ENCODE data around the gene PBRM1. TPM values are rescaled to one million over a fixed set of nuclear protein-coding genes. Genes with fewer than 3 reads are reported as not detected.
"Not testable (repeated sequence)": the region's sequence is repeated elsewhere in the genome, so short reads cannot be mapped to it uniquely, and the experiment has no call there.

Gene PBRM1
- total and polyA plus RNA-seq, 2 donors, result 25.1 to 125 TPM

DNA sequence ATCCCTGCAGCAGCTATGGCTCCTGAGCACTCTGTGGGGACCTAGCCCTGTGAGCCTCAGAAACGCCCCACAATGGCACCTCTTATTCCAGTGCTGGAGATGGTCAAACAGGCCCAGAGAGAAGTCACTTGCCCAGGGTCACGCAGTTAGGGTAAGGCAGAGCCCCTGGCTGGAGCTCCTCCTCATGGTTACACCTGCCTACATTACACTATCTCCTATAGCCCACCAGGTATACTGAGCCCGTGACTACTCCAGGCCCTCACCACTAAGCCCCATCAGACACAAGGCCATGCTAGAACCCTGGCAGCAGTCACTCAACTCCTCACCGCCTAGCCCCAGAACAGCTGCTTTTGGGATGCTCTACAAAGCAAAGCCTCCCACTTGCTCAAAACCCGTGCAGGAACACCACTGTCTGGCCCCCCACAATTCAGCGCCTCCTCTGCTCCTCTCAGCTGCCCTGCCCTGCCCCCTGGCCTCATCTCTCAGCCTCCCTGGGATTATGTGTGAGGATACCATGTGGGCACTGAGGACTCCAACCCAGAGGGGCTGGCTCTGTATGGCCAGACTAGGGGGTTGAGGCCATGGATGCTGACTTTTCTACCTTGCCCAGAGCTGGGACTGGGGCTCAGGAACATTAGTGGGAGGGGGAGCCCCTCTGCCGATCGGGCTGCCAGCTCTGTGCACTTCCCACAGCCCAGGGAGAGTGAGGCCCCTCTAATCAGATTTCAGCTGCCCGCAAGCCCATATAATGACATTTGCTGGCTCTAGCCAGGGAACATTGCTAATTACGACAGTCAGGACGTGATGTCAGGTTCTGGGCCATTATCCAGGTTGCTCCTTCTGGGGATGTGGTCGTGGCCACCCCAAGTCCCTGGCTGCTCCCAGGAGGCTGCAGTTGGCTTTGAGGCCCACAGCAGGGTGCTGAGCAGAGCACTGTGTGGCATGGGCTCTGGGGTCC, 156.1 kb downstream of the PBRM1 start:
- WGBS, result 63% methylated on average over 12 of the region's 12 CpGs
- H3K36me3 ChIP-seq (ENCODE audit: insufficient read depth), result no peaks in the 10 kb centered on the region
- no peak overlapping the region for H3K4me3 ChIP-seq (ENCODE audit: low read depth, low read length)
- no peak for DNase-seq (ENCODE audit: extremely low spot score)
- no peak overlapping the region for H3K27ac ChIP-seq (ENCODE audit: low read depth)
- H3K4me1 ChIP-seq (ENCODE audit: insufficient read depth), result no peaks in the 10 kb centered on the region

DNA sequence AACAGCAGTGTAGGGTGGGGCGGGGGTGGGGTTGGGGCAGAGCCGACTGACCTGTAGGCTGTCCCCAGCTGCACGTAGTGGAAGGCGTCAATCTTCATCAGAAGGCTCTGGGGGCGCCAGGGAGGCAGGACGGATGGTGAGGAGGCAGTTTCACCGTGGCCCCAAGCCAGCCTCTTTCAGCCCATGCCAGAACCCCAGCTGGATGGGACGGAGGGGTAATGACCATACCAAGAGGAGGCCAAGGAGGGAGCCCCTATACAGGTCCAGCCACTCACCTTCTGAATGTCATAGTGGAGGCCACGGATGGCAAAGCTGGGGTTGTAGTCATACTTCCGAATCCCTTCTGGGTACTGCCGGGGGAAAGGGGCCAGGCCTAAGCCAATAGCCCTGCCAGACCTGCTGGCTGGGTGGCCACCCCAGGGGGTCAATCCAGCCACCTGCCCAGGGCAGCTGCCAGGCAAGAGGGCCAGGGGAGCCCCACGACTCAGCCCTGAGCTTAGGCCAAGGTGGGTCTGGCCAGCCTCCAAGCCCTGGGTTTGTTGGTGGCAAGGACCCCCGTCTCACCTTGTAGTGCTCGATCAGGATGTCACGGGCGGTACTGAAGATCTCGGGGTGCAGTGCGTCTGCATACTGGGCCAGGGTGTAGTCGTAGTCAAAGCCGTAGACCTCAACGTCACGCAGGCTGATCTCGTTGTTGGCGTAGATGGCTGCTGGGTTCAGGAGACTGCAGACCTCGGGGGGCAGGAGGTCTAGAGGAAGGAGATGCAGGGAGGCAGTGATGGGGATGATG, 156.9 kb downstream of the PBRM1 start:
- H3K36me3 ChIP-seq (ENCODE audit: insufficient read depth), result peaks cover 2% of the 10 kb centered on the region
- no peak overlapping the region for H3K4me3 ChIP-seq (ENCODE audit: low read depth, low read length)
- 91% methylated on average over 25 of the region's 25 CpGs for WGBS
- no peak for DNase-seq (ENCODE audit: extremely low spot score)
- H3K4me1 ChIP-seq (ENCODE audit: insufficient read depth), result no peaks in the 10 kb centered on the region
- no peak overlapping the region for H3K27ac ChIP-seq (ENCODE audit: low read depth)

DNA sequence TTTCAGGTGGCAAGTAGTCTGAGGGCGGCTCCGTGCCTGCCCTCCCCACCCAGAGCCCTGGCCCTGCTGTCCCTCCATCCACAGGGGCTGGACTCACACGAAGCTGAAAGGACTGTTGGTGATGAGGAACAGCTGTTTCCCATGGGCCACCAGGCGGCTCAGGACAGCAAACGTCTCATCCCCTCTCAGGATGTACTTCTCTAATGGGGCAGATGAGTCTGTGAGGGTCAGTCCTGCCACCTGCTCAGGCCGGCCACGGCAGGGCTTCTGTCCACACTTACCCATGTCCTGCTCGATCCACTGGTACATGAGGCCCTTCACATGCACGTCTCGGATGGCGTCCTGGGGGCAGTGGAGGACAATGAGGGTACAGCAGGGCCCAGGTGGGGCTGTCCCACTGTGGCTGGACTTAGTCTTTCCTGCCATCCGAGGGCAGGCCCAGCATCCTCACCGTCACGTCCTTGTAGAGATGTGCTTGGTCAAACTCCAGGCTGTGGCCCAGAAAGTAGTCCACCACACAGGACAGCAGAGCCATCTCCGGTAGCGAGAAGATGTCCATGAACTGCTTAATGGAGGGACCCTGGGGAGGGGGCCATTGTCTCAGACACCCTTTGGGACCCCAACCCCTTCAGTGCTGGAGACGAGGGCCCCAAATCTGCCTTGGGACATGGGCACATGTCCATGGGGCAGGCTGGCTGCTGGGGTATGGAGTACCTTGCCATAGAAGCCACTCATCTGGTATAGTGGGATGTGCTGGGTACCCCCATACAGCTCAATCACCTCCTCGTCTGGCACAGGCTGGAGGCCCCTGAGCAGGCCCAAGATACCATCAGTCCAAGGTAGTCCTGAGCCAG, 157.8 kb downstream of the PBRM1 start:
- peaks cover 3% of the 10 kb centered on the region for H3K36me3 ChIP-seq (ENCODE audit: insufficient read depth)
- WGBS, result 83% methylated on average over 18 of the region's 18 CpGs
- DNase-seq (ENCODE audit: extremely low spot score), result no peak
- no peak overlapping the region for H3K4me3 ChIP-seq (ENCODE audit: low read depth, low read length)
- H3K27ac ChIP-seq (ENCODE audit: low read depth), result no peak overlapping the region
- no peaks in the 10 kb centered on the region for H3K4me1 ChIP-seq (ENCODE audit: insufficient read depth)

DNA sequence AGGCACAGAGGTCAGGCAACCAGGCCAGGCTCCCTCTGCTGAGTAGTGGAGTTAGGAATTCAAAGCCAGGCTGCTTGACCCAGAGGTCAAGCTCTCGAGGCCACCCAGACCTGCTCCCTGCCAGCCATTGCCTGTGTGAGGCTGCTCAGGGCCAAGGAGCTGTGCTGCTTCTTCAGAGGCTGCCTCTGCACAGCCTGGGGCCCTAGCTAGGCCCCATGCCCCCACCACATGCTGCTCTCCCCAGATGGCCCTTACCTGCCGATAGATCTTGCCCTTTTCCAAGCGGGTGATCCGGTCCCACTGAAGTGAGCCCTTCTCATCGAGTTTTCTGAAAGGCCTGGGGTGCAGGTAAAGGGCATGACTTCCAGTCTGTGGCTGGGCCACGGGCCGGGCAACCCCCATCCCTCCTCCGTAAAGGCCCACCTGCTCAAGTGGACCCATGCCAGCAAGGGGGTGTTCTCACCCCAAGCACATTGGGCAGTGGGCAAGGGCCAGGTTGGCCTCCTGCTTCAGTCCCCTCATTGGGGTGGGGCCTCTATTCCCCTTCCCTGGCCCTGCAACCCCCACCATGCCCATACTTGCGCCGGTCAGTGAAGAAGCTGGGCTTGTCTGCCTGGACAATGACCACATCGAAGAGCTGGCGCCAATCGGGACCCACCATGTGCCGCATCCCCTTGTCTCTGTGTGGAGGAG, 158.5 kb downstream of the PBRM1 start:
- Histone ChIP-seq H3K4me3 (ENCODE audit: low read depth, low read length) (no peak overlapping the region), H3K4me1 (ENCODE audit: insufficient read depth) (no peaks in the 10 kb centered on the region), H3K27ac (ENCODE audit: low read depth) (no peak overlapping the region), H3K36me3 (ENCODE audit: insufficient read depth) (peaks cover 3% of the 10 kb centered on the region)
- WGBS, result 91% methylated on average over 14 of the region's 14 CpGs
- DNase-seq (ENCODE audit: extremely low spot score), result no peak

DNA sequence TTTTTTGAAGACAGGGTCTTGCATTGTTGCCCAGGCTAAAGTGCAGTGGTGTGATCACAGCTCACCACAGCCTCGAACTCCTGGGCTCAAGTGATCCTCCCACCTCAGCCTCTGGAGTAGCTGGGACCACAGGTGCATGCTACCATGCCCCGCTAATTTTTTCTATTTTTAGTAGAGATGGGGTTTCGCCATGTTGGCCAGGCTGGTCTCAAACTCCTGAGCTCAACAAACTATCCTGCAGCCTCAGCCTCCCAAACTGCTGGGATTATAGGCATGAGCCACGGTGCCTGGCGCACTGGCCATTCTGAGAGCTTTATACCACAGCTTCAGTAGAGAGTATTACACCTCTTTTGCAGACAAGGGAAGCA, 159.1 kb downstream of the PBRM1 start:
- H3K27ac ChIP-seq (ENCODE audit: low read depth), result not testable (repeated sequence)

DNA sequence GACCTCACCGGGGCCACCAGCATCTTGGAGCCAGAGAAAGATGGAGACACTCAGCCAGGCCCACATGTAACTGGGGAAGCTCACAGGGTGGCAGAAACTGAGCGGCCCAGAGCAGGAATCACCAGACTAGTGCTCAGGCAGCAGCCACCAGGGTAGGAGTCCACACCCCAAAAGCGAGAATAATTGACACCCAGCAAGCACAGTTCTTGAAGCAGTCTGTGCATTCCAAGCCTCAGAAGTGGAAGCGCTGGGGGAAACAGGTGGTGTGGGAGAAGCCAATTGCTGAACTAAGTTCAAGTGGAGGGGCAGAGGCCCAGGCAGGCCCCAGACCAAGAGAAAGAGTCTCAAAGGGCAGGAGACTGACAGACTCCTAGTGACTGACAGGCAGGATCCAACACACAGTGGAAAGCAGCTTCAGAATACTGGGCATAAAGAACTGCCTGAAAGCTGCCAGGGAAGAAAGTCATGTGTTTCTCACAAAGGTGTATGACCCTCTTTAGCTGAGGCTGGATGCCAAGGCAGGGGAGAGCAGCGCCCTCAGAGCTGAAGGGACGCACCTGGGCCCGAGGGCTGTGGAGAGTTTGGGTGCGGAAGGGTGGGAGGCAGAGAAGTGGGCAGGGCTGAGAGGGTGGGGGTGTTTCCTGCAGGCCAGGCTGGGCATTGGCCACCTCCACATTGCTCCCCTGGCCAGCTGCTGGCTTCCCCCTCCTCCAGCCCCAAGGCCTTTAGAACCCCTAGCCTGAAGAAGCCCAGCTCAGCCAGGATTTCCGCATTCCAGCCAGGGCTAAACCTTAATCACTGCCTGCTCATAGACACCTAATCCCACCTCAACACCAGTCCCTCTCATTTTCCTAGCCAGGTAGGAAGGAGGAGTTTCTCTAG, 159.8 kb downstream of the PBRM1 start:
- Histone ChIP-seq H3K36me3 (ENCODE audit: insufficient read depth) (peaks cover 3% of the 10 kb centered on the region), H3K4me1 (ENCODE audit: insufficient read depth) (no peaks in the 10 kb centered on the region), H3K4me3 (ENCODE audit: low read depth, low read length) (no peak overlapping the region), H3K27ac (ENCODE audit: low read depth) (no peak overlapping the region)
- 83% methylated on average over 9 of the region's 9 CpGs for WGBS
- DNase-seq (ENCODE audit: extremely low spot score), result no peak

More for the DNA sequence above, 159.1 kb downstream of the PBRM1 start:
- not testable (repeated sequence) for H3K36me3 ChIP-seq (ENCODE audit: insufficient read depth); H3K4me3 ChIP-seq (ENCODE audit: low read depth, low read length); H3K4me1 ChIP-seq (ENCODE audit: insufficient read depth); DNase-seq (ENCODE audit: extremely low spot score)
- 93% methylated on average over 5 of the region's 5 CpGs for WGBS

DNA sequence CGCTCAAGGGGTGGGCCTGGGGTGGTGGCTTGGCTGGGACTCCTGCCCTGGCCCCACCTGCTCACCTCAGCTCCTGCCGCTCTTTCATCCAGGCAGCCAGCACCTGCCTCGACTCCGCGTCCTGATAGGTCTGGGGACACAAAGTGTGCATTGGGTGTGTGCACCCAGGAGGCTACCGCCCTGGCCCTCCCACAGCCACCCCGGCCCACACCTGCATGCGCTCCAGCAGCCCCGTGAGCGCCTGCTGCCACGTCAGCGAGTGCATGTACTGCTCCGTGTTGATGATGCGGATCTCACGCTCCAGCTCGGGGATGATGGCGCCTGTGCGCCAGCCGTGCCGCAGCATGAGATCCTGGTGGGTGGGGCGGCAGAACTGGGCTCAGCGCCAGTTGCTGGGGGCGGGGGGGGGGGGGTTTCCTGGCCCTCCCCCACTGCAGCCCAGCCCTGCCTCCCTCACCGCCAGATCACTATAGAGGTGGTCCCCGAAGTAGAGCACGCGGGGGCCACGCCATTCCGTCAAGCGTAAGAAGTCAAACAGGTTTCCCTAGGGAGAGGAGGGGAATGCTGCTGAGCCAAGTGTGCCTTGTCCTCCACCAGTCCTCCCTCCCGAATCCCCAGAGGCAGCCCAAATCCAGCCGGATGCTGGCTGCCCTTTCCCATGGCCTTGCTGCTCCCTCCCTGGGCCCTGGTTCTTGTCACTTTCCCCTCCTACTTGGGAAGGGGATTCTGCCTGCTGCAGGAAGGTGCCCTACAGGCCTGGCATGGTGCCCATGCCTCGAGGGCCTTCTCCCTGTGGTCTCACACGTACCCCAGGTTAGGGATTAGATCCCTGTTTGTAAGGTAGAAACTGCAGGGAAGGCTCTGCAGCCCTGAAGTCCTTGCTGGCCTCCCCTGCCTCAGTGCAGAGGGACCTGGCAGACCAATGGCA, 160.7 kb downstream of the PBRM1 start:
- peaks cover 3% of the 10 kb centered on the region for H3K36me3 ChIP-seq (ENCODE audit: insufficient read depth)
- DNase-seq (ENCODE audit: extremely low spot score), result no peak
- no peak overlapping the region for H3K4me3 ChIP-seq (ENCODE audit: low read depth, low read length)
- no peaks in the 10 kb centered on the region for H3K4me1 ChIP-seq (ENCODE audit: insufficient read depth)
- no peak overlapping the region for H3K27ac ChIP-seq (ENCODE audit: low read depth)
- WGBS, result 70% methylated on average over 34 of the region's 34 CpGs

DNA sequence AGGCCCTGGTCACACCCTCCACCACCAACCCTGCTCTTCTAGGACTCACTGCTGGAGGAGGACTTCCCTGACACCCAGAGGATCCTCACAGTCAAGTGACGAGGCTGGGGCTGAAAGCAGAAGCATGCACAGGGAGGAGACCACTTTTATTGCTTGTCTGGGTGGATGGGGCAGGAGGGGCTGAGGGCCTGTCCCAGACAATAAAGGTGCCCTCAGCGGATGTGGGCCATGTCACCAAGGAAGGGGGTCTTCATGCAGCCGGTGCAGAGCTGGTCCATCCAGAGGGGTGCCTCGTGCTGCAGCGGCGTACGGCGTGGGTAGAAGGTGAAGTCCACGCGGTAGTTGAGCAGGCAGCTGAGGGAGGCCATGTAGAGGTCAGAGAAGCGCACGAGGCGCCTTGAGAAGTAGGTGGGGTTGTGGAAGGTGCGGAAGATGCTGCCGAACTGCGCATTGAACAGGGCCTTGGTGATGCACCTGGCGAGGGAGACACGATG, 161.4 kb downstream of the PBRM1 start:
- DNase-seq (ENCODE audit: extremely low spot score), result no peak
- H3K4me1 ChIP-seq (ENCODE audit: insufficient read depth), result no peaks in the 10 kb centered on the region
- 92% methylated on average over 18 of the region's 18 CpGs for WGBS
- H3K27ac ChIP-seq (ENCODE audit: low read depth), result no peak overlapping the region
- H3K4me3 ChIP-seq (ENCODE audit: low read depth, low read length), result no peak overlapping the region
- peaks cover 3% of the 10 kb centered on the region for H3K36me3 ChIP-seq (ENCODE audit: insufficient read depth)

DNA sequence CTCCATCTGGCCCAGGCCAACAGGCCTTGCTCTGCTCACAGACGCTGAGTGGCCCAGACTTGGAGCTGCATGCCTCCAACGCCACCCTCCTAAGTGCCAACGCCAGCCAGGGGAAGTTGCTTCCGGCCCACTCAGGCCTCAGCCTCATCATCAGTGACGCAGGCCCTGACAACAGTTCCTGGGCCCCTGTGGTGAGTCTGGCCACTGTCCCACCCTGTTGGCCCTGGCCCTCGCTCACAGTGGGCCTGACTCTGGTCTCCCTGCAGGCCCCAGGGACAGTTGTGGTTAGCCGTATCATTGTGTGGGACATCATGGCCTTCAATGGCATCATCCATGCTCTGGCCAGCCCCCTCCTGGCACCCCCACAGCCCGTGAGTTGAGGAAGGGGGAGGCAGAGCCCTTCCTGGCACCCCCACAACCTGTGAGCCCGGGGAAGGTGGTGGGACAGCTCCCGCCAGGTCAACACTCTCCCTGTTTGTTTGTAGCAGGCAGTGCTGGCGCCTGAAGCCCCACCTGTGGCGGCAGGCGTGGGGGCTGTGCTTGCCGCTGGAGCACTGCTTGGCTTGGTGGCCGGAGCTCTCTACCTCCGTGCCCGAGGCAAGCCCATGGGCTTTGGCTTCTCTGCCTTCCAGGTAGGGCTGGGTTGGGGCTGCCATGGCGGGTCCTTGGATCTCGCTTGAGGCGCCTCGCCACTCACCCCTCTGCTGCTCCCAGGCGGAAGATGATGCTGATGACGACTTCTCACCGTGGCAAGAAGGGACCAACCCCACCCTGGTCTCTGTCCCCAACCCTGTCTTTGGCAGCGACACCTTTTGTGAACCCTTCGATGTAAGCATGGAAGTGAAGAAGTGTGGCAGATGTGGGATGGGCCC, 162.1 kb downstream of the PBRM1 start:
- WGBS, result 90% methylated on average over 26 of the region's 26 CpGs
- no peak overlapping the region for H3K4me3 ChIP-seq (ENCODE audit: low read depth, low read length)
- H3K4me1 ChIP-seq (ENCODE audit: insufficient read depth), result no peaks in the 10 kb centered on the region
- DNase-seq (ENCODE audit: extremely low spot score), result no peak
- peaks cover 3% of the 10 kb centered on the region for H3K36me3 ChIP-seq (ENCODE audit: insufficient read depth)
- no peak overlapping the region for H3K27ac ChIP-seq (ENCODE audit: low read depth)

DNA sequence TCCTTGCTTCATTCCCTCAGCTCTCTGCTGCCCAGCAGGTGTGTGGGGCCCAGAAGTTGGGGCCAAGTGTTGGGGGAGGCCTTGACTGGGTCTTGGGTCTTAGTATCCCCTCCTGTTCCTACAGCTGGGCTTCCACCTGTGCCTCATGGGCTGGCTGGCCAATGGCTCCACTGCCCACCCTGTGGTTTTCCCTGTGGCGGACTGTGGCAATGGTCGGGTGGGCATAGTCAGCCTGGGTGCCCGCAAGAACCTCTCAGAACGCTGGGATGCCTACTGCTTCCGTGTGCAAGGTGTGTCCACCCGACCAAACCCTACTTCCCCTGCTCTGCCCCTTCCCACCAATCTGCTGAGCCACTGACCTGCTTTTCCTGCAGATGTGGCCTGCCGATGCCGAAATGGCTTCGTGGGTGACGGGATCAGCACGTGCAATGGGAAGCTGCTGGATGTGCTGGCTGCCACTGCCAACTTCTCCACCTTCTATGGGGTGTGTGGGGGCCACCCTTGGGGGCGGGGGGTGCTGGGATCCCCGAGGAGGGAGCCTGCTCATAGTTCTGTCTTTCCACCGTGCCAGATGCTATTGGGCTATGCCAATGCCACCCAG, 163.0 kb downstream of the PBRM1 start:
- no peak overlapping the region for H3K27ac ChIP-seq (ENCODE audit: low read depth)
- 90% methylated on average over 14 of the region's 14 CpGs for WGBS
- no peak for DNase-seq (ENCODE audit: extremely low spot score)
- no peaks in the 10 kb centered on the region for H3K4me1 ChIP-seq (ENCODE audit: insufficient read depth)
- no peak overlapping the region for H3K4me3 ChIP-seq (ENCODE audit: low read depth, low read length)
- peaks cover 3% of the 10 kb centered on the region for H3K36me3 ChIP-seq (ENCODE audit: insufficient read depth)
